GM23248 (cell line): ENCODE results near the gene KCTD1.

ENCODE experiments used
- EZH2 ChIP-seq: fragments of 200-600 bp; sonication (generic); IDR thresholded peaks from 2 replicates; pipeline ENCODE4 v1.6.1; 2018; ENCODE audit warnings: antibody characterized with exemption, mild to moderate bottlenecking; ENCODE audit not compliant: insufficient read depth, poor library complexity, severe bottlenecking
- EZH2phosphoT487 ChIP-seq: fragments of 200-600 bp; sonication (generic); IDR thresholded peaks from 2 replicates; pipeline ENCODE4 v1.6.1; 2018; ENCODE audit warnings: antibody characterized with exemption, moderate library complexity, mild to moderate bottlenecking, low read depth; ENCODE audit not compliant: insufficient read depth

- TF ChIP-seq EZH2 (no peak), EZH2phosphoT487 (no peak)
Measured at GRCh38 chr18:26418225-26418624, 130.1 kb downstream of the KCTD1 start.
